HepG2 (cell line): ENCODE measurements around the gene LARP1B. TPM values are rescaled to one million over a fixed set of nuclear protein-coding genes. Genes with fewer than 3 reads are reported as not detected.

Source experiments
- ATAC-seq: fragments of 200-7000 bp; cut with Tn5 transposase; 3 replicates; pipeline ENCODE4 v1.9.1; 2020; ENCODE audit warnings: mild to moderate bottlenecking, moderate library complexity
- BruUV-seq: library from RNA; stranded (reverse); fragments of 400-500 nt; replicated peaks from 2 replicates; lab custom pipeline; 2021; lab: Mats Ljungman, UMichigan
- CTCF ChIA-PET: fragments of 300-600 bp; formaldehyde crosslinking; extraction: SDS; loops from one replicate; lab custom pipeline; 2021; ENCODE audit warnings: low total read pairs, inconsistent platforms, low intra/inter-chr PET ratio; lab: Yijun Ruan, JAX
- POLR2A ChIA-PET: fragments of 350-600 bp; sonication (Branson Sonifier 250); formaldehyde crosslinking; loops from one replicate; lab custom pipeline; 2020; ENCODE audit warnings: antibody characterized with exemption, inconsistent platforms; lab: Yijun Ruan, JAX
- DNase-seq: peaks from one replicate; pipeline ENCODE4 v3.0.0-alpha.2; 2015; ENCODE audit warnings: low spot score
- FAIRE-seq: peaks from 3 replicates; lab custom pipeline; 2011; peaks lifted over from hg19 to GRCh38; lab: Jason Lieb, UNC
- H2AFZ ChIP-seq: one replicate; pipeline ENCODE4 v1.6.1; 2011; ENCODE audit warnings: low read length, inconsistent platforms
- H3K27ac ChIP-seq: fragments of 300-600 bp; 3 replicates; pipeline ENCODE4 v1.8.0; 2011; ENCODE audit warnings: mixed run types, mild to moderate bottlenecking, mixed read lengths, low read length, inconsistent platforms; ENCODE audit not compliant: insufficient read depth; ENCODE audit errors: extremely low read length
- H3K27me3 ChIP-seq, 2 experiments: fragments of 200-600 bp in 1 of 2; 2 replicates in 1 of 2; 3 replicates in 1 of 2; pipeline versions ENCODE4 v1.6.0 to v1.8.0; 2011; ENCODE audit warnings: low read length in 2 of 2, mild to moderate bottlenecking in 2 of 2, moderate library complexity in 2 of 2, inconsistent platforms in 1 of 2; ENCODE audit not compliant: insufficient read depth in 2 of 2, control insufficient read depth in 1 of 2
- H3K36me3 ChIP-seq, 2 experiments: fragments of 200-600 bp in 1 of 2; replicated peaks in 1 of 2; 2 replicates in 1 of 2; 3 replicates in 1 of 2; pipeline versions ENCODE4 v1.5.1 to v1.8.0; 2011; ENCODE audit warnings: low read length in 2 of 2, inconsistent platforms in 1 of 2; ENCODE audit not compliant: insufficient read depth in 2 of 2, control insufficient read depth in 1 of 2
- H3K4me1 ChIP-seq: 2 replicates; pipeline ENCODE4 v1.5.1; 2012; ENCODE audit warnings: low read length, inconsistent platforms; ENCODE audit not compliant: insufficient read depth
- H3K4me2 ChIP-seq: 2 replicates; pipeline ENCODE4 v1.6.0; 2011; ENCODE audit warnings: low read depth, low read length, inconsistent platforms
- H3K4me3 ChIP-seq, 3 experiments: fragments of 200-600 bp in 1 of 3; sonication (generic), shearing (Covaris generic) in 1 of 3; replicated peaks in 1 of 3; 2 replicates each; pipeline ENCODE4 v1.5.1; 2011 to 2016; ENCODE audit warnings: low read length in 3 of 3, inconsistent platforms in 2 of 3, low read depth in 2 of 3, mild to moderate bottlenecking in 2 of 3, control low read depth in 1 of 3, mixed read lengths in 1 of 3; ENCODE audit not compliant: insufficient read depth in 1 of 3
- H3K79me2 ChIP-seq: one replicate; pipeline ENCODE4 v1.6.1; 2011; ENCODE audit warnings: low read length, inconsistent platforms; ENCODE audit not compliant: insufficient read depth
- H3K9ac ChIP-seq: 2 replicates; pipeline ENCODE4 v1.6.0; 2011; ENCODE audit warnings: mild to moderate bottlenecking, low read depth, low read length, inconsistent platforms; ENCODE audit not compliant: insufficient read depth
- H3K9me3 ChIP-seq: 2 replicates; pipeline ENCODE4 v1.5.1; 2012; ENCODE audit warnings: mild to moderate bottlenecking, low read length
- H4K20me1 ChIP-seq: 2 replicates; pipeline ENCODE4 v1.6.0; 2011; ENCODE audit warnings: inconsistent platforms, mild to moderate bottlenecking, low read length, moderate library complexity; ENCODE audit not compliant: insufficient read depth
- ATAD3A ChIP-seq: sonication (generic); formaldehyde crosslinking; IDR thresholded peaks from 2 replicates; pipeline ENCODE4 v1.4.0; 2020; ENCODE audit warnings: missing genetic modification reagents
- ZNF335 ChIP-seq: sonication (generic); formaldehyde crosslinking; IDR thresholded peaks from 2 replicates; pipeline ENCODE4 v1.4.0; 2020; ENCODE audit warnings: missing genetic modification reagents
- in situ Hi-C: cut with HindIII; loops from 2 replicates; pipeline ENCODE4 v1.10.0; 2017; ENCODE audit warnings: low pct_unique_long_range_greater_than_20kb; ENCODE audit not compliant: extremely low pct_ligation_motif_present
- intact Hi-C: fragments of 100-400 bp; cut with micrococcal nuclease; formaldehyde crosslinking; loops from one replicate; pipeline ENCODE4 v1.10.0; 2022; ENCODE audit not compliant: unreplicated experiment
- polyA plus RNA-seq, 8 experiments: library from polyadenylated mRNA; depleted of rRNA in 3 of 8; stranded (reverse) in 7 of 8; unstranded in 1 of 8; fragments of >200 nt; fragmentation: Illumina TruSeq in 4 of 8; extraction: Trizol in 4 of 8; gene quantifications; 2 replicates each; pipeline versions ENCODE4 v1.2.1 to v1.2.3, GENCODE V29; 2011 to 2016; ENCODE audit warnings: low read depth in 4 of 8, missing spikeins in 1 of 8, mixed read lengths in 1 of 8; ENCODE audit not compliant: insufficient read depth in 1 of 8
- total RNA-seq, 5 experiments: library from RNA; depleted of rRNA; stranded (reverse); fragments of >200 nt; fragmentation: Illumina TruSeq; extraction: Trizol; gene quantifications; 2 replicates each; pipeline ENCODE4 v1.2.3, GENCODE V29; 2016; ENCODE audit warnings: low read depth in 1 of 5
- TF ChIP-seq, protein P1 (sequence below): sonication (generic); formaldehyde crosslinking; IDR thresholded peaks from 2 replicates; pipeline ENCODE4 v1.4.0; 2020; ENCODE audit warnings: missing genetic modification reagents
- TF ChIP-seq, protein P2 (sequence below): sonication (generic); formaldehyde crosslinking; IDR thresholded peaks from 2 replicates; pipeline ENCODE4 v1.9.0; 2021; ENCODE audit warnings: missing genetic modification reagents, mild to moderate bottlenecking, borderline replicate concordance

The LARP1B gene
- total and polyA plus RNA-seq, 2 of the 13 experiments (the other 11 are each of a cell fraction or from before 2014, with no cell fraction given), result 19.2 to 52.7 TPM

DNA sequence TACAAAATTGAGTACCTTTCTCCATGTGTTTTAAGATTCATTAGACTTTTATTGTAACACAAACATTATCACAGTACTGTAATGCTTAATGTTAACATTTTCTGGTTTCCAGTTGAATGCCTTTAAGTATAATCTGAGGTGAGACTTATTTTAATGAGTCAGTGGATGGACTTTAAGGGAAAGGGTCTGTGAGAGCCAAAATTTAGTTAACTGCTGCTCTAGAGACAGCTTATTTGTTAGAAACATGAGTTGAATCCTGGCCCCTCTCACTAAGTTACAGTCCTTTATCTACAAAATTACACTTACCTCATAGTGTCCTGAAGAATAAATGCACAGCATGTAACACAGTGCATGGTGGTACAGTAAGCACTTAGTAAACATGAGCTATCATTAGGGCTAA is 160.5 kb downstream of the LARP1B start:
- CTCF ChIA-PET, result no interaction called here
- in situ Hi-C loops, result no loop called here
- no peaks in the 10 kb centered on the region for H4K20me1 ChIP-seq

More for the DNA sequence above, 160.5 kb downstream of the LARP1B start:
- Histone ChIP-seq H3K27ac (no peak overlapping the region), H3K27me3 (no peaks in the 10 kb centered on the region), H3K9ac (no peak overlapping the region), H3K4me2 (no peak overlapping the region), H3K36me3 (no peaks in the 10 kb centered on the region), H3K4me1 (no peaks in the 10 kb centered on the region), H3K9me3 (no peaks in the 10 kb centered on the region), H3K4me3 (no peak overlapping the region), H2AFZ (no peak overlapping the region), H3K79me2 (no peaks in the 10 kb centered on the region)
- BruUV-seq, result no TSS peak
- POLR2A ChIA-PET, result no interaction called here
- no peak for FAIRE-seq
- no peak for ATAC-seq
- TF ChIP-seq ATAD3A (CRISPR knock-in tag) (no peak), ZNF335 (CRISPR knock-in tag) (no peak)
- TF ChIP-seq, protein P1, sequence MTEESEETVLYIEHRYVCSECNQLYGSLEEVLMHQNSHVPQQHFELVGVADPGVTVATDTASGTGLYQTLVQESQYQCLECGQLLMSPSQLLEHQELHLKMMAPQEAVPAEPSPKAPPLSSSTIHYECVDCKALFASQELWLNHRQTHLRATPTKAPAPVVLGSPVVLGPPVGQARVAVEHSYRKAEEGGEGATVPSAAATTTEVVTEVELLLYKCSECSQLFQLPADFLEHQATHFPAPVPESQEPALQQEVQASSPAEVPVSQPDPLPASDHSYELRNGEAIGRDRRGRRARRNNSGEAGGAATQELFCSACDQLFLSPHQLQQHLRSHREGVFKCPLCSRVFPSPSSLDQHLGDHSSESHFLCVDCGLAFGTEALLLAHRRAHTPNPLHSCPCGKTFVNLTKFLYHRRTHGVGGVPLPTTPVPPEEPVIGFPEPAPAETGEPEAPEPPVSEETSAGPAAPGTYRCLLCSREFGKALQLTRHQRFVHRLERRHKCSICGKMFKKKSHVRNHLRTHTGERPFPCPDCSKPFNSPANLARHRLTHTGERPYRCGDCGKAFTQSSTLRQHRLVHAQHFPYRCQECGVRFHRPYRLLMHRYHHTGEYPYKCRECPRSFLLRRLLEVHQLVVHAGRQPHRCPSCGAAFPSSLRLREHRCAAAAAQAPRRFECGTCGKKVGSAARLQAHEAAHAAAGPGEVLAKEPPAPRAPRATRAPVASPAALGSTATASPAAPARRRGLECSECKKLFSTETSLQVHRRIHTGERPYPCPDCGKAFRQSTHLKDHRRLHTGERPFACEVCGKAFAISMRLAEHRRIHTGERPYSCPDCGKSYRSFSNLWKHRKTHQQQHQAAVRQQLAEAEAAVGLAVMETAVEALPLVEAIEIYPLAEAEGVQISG (CRISPR knock-in tag), result no peak
- TF ChIP-seq, protein P2, sequence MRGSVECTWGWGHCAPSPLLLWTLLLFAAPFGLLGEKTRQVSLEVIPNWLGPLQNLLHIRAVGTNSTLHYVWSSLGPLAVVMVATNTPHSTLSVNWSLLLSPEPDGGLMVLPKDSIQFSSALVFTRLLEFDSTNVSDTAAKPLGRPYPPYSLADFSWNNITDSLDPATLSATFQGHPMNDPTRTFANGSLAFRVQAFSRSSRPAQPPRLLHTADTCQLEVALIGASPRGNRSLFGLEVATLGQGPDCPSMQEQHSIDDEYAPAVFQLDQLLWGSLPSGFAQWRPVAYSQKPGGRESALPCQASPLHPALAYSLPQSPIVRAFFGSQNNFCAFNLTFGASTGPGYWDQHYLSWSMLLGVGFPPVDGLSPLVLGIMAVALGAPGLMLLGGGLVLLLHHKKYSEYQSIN (CRISPR knock-in tag), result no peak
- intact Hi-C loops, result loop anchor here (2.0 kb wide), 1 partner anchor 67 kb away; no protein-coding TSS in a partner anchor
- no peak for DNase-seq
